8988T (cell line): Measurements from ENCODE around the gene TMEM40.
"Not testable (repeated sequence)": the region's sequence is repeated elsewhere in the genome, so short reads cannot be mapped to it uniquely, and the experiment has no call there.

Experiments used
- DNase-seq: peaks from one replicate; pipeline ENCODE4 v3.0.0; 2011

TMEM40 gene

GRCh38 chr3:12750223-12750622 is 8.8 kb downstream of the TMEM40 start:
- no peak for DNase-seq

DNA sequence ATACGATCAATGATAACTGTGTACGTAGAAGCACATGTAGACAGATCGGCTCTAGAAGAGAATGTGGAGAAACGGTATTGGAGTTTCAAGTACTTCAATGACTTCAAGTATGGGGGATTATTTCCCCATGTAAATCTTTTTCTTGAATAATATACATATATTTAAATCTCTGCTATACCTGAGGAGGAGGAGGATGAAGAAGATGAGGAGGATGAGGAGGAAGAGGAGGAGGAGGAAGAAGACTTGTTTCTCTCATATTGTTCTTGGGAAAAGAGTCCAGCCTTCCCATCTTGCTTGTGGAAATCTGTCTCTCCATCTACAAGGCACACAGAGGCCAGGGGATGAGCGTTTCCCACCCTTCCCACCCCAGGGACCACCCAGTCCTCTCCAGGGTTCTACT is 10.6 kb downstream of the TMEM40 start:
- no peak for DNase-seq

DNA sequence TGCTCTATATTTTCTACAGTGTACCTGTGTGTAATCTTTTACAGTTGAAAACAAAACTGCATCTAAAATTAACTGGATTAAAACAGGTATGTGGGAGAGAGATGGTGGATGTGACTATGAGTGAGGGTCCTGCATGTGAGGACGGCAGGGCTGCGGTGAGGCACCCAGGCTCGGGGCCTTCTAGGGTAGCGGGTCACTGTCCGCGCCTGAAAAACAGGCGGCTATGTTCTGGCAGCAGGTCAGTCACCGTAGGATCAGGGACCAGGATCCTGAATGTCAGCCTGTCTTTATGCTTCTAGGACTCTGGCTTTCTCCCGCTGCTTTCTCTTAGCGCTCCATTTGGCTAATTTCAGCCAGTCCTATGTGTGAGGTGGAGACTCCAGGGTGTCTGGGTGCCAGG is 12.6 kb downstream of the TMEM40 start:
- DNase-seq, result no peak

- DNase-seq, result no peak
These were observed 14.7 kb downstream of the TMEM40 start for GRCh38 chr3:12744326-12744725.

DNA sequence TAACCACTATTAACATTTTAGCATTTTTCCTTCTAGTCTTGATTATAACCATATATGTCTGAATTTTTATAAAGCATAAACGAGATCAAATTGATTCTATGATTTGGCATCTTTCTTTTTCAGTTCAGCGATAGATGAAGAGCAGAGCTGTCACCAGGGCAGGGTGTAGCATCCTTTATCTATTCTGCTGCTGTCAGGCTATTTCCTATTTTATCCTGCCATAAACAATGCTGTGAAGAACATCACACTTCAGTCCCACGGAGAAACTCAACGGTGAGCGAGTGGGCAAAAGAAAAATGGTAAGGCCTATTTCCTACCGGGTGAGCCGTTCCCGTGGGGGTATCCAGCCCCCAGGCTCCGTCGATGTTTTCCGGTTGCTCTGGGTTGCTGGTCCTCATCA is 15.5 kb downstream of the TMEM40 start:
- DNase-seq, result no peak

DNA sequence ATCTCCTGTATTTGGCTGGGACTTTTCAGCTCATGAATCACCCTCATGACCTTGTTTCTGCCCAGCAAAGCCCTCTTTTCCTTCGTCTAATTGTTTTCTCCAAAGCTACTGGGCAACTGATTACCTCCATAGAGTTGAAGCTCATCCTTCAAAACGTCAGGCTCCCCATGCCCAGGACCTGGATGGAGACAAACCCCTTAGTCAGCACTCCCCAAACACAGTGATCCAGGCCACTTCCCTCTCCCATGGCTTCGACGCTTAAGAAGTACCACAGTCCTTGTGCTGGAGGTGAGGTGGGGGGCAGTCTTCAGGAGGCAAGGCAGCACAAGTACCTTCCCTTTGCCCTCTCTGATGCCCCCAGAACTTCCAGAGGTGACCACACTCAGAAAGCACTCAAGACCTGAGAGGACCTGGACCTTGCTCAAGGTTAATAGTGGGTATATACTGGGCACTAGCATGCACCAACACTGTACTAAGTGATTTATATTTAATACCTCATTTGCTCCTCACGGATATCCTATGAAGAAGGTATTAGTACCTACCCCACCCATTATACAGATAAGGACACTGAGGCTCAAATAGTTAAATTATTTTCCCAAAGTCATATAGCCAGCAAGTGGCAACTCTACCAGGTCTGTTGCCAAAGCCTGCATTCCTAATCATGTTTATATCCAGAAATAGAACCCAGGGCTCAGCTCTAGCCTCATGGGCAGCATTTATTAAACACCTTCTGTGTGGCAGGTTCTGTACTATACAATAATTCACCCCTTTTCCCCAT is 16.5 kb downstream of the TMEM40 start:
- no peak for DNase-seq

DNA sequence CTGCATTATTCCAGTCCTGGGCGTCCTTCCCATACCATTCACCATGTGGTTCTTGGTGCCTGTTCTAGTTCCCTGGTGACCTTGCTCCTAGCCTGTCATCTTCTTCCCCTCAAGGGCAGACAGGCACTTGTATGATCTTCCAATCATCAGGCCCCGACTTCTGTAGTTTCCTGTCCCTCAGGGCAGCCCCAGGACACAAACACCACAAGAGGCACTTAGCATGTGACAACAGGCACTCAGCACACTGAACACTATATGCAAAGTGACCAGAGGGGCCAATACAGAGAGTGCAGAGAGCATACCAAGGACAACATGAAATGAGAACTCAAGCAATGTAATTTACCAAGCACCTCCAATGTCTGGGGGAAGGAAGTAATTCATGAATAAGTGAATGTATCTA is 17.9 kb downstream of the TMEM40 start:
- no peak for DNase-seq

GRCh38 chr3:12737833-12738232 is 21.2 kb downstream of the TMEM40 start:
- DNase-seq, result no peak

DNA sequence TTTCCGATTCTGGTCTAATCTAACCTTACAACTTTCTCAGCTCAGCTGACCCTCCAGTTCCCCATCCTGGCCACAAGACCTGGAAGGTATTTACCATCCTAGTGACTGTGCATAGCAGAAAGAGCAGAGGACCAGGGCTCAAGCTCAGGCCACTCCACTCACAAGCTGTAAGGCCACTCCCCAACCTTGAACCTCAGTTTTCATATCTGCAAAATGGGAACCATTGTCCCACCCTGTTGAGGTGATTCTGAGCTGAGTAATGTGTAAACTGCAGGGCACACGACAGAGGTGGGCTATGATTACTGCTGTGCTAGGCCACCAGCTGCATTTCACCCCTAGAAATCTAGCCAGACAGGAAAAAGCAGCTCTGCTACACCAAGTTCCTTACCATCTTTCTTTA is 21.7 kb downstream of the TMEM40 start:
- no peak for DNase-seq

DNA sequence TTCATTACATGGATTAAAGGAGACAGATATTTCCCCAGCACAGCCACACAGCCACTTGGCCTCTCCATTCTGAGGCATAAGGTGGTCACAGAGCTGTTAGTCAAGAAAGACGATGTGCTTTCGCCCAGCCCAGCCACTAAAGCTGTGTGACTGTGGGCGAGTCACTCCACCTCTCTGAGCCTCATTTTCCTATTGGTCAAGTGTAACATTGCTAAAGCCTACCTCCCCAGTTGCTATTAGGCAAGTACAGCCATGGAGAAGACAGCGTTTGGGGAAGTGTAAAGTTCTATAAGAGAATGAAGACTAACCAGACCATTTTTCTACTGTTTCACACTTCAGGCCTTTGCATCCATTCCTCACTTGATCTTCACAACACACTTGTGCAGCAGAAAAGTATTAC is 24.1 kb downstream of the TMEM40 start:
- DNase-seq, result no peak

DNA sequence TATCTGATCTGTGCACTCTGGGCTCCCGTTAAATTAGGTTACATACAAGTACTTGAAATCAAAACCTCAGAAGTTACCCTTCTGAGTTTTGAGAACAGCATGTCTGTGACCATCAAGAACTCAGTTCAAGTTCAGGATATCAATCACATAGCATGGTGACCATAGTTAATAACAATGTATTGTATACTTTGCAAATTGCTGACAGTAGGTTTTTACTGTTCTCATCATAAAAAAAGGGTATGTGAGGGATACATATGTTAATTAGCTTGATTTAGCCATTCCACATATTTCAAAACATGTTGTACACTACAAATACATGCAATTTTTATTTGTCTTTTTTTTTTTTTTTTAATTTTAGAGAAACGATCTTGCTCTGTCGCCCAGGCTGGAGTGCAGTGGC is 25.5 kb downstream of the TMEM40 start:
- no peak for DNase-seq

DNA sequence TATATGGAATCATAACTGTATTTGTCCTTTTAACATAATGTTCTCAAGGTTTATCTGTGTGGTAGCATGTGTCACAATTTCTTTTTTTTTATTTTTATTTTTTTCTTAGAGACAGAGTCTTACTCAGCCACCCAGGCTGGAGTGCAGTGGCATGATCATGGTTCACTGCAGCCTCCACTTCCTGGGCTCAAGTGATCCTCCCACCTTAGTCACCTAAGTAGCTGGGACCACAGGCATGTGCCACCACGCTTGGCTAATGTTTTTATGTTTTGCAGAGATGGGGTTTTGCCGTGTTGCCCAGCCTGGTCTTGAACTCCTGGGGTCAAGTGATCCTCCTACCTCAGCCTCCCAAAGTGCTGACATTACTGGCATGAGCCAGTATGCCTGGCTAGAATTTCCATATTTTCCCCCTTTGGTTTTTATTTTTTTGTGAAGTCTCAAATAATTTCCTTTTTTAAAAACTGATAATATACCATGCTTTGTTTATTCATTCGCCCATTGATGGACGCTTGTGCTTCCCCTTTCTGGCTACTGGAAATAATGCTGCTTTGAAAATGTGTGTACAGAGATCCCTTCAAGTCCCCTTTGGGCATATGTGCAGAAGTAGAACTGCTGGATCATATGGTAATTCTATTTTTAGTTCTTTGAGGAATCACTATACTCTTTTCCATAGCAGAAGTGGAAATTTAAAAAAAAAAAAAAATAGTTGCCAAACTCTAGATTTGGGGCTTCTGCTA is 28.4 kb downstream of the TMEM40 start:
- no peak for DNase-seq

DNA sequence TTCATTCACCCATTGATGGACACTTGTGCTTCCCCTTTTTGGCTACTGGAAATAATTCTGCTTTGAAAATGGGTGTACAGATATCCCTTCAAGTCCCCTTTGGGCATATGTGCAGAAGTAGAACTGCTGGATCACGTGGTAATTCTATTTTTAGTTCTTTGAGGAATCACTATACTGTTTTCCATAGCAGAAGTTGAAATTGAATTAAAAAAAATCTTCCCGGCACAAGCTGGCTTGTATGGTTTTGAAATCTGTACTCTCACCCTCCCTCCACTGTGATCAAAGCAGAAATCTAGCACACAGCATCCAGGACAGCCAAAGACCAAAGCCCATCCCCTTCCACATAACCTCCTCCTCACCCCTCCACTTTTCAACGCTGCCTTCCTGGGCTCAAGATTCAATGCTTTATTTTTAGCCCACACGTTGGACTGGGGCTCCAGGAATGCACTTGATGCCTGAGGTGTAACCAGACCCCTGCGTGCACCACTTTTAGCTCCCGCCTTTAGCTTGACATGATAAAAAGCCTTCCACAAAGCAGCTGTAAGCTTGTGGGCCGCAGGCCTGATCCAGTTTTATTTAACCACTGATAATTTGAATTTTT is 29.9 kb downstream of the TMEM40 start:
- no peak for DNase-seq

- DNase-seq, result no peak
These were observed 31.1 kb downstream of the TMEM40 start for GRCh38 chr3:12727937-12728336.

DNA sequence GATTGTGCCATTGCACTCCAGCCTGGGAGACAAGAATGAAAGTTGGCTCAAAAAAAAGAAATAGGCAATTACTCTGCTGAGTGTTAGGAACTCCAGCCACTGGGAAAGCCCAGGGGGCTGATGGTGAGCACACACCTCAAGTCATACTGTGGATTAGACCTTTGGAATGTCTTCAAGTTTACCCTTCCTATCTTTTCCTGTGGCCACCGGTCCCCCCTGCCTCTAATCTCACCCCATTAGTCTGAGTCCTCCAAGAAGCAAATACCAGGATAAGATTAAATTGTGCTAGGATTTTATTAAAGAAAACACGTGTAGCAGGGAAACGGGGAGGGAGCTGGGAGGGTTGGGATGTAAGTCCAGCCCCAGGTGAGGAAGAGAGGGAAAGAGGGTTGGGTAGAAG is 31.6 kb downstream of the TMEM40 start:
- DNase-seq, result no peak

- DNase-seq, result no peak
These were observed 33.6 kb downstream of the TMEM40 start for GRCh38 chr3:12725436-12725835.

DNA sequence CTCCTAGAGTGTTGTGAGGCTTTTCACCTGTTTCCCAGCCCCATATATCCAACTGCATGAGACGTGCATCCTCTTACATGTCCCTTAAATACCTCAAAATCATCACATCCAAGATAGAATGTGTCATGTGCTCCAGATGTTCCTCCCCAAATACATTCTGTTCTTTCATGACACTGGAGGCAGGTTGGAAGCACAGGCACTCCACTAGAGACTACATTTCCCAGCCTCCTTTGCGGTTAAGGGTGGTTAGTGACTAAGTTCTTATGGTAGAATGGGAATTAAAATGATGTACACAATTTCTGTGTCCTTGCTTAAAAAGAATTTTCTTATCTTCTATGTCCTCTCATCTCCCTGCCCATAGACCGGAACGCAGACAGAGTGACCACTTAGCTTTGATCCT is 34.3 kb downstream of the TMEM40 start:
- no peak for DNase-seq

DNA sequence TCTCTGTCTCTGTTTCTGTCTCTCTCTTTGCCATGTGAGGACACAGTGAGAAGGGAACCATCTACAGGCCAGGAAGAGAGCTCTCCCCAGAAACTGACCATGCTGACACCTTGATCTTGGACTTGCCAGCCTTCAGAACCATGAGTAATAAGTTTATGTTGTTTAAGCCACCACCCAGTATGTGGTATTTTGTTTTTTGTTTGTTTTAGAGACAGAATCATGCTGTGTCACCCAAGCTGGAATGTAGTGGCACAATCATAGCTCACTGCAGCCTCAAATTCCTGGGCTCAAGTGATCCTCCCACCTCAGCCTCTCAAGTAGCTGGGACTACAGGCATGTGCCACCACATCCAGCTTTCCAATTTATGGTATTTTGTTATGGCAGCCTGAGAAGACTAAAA is 35.7 kb downstream of the TMEM40 start:
- not testable (repeated sequence) for DNase-seq

- no peak for DNase-seq
These were observed 36.8 kb downstream of the TMEM40 start for GRCh38 chr3:12722226-12722625.

DNA sequence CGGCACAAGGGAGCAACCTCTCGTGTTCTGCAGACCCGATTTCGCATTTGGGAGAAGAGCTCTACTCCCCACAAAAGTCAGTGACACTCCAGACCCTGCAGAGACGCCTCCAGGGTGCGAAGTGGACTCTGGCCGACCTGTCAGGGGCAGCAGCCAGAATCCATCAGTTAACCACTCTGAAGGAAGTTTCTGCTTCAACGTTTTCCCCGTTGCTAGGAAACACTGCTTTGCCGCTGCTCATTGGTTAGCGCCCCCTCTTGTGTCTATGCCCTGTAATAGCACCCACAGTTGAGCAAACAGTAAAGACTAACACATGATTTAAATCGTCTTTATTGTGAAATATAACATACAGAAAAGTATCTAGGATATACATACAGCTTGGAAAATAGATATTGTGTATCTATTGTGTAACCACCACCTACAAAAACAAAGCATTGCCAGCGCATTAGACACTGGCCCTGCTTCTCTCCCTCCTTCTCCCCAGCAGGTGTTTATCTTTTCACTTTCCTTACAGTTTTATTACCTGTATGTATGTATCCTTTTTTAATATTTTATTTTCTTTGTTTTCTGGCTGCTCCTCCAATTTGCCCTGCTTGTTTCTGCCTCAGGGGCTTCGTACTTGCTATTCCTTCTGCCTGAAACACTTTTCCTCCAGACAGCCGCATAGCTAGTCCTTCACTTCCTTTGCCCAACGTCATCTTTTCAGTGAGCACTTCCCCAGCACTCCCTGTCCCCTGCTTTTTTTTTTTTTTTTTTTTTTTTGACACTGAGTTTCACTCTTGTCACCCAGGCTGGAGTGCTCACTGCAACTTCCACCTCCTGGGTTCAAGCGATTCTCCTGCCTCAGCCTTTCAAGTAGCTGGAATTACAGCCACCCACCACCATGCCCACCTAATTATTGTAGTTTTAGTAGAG is 38.8 kb downstream of the TMEM40 start:
- peak; percentile 41 for DNase-seq

DNA sequence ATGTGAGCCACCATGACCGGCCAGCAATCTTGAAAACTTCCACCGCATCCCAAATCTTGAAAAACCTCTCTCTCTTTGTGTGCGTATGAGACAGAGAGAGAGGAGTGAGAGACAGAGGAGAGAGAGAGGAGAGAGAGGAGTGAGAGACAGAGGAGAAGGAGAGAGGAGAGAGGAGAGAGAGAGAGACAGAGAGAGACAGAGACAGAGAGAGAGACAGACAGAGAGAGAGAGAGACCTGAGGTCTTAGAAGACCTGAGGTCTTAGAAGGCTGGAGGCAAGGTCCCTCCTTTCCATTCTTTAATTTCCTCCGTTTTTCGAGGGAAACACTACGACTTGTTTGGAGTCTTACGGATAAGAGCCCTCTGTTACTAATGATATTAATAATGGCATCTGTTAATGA is 39.5 kb downstream of the TMEM40 start:
- no peak for DNase-seq

DNA sequence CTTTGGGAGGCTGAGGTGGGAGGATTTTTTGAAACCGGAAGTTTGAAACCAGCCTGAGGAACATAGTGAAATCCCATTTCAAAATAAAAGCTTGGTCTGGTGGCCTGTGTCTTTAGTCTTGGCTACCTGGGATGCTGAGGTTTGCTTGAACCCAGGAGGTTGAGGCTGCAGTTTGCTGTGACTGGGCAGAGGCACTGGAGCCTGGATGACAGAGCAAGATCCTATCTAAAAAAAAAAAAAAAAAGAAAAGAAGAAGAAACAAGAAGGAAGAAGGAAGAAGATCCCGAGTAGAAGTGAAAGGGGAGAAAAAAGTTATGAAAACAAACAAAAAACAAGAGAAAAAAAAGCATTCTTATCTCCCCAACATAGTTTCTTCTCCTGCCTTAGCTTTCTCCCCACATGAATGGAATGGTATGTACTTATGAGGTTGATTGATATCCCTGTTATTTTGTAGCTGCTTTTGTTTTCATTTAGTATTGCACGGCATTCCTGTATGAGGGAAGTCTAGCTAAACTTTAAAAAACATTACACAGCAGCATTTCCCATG is 42.4 kb downstream of the TMEM40 start:
- DNase-seq, result no peak

- DNase-seq, result no peak
These were observed 44.8 kb downstream of the TMEM40 start for GRCh38 chr3:12714278-12714677.
